ENCODE results near the gene CLCF1. TPM values are rescaled to one million over a fixed set of nuclear protein-coding genes. Genes with fewer than 3 reads are reported as not detected.

Gene CLCF1
- total and polyA plus RNA-seq, 2 donors from 2014 or later = 5.7 to 15.8 TPM

GRCh38 chr11:67409781-67410368 lies 36.5 kb upstream of the CLCF1 start:
- Histone ChIP-seq H3K9me3 (ENCODE audit: control insufficient read depth in 2 of 3, insufficient read depth in 1 of 3, low read length in 3 of 3) (no peaks in the 10 kb centered on the region), H3K9ac (ENCODE audit: low read length in 3 of 3) (no peak overlapping the region), H3K27me3 (ENCODE audit: control insufficient read depth, insufficient read depth, low read length) (no peaks in the 10 kb centered on the region), H3K36me3 (ENCODE audit: control insufficient read depth in 2 of 3, insufficient read depth in 3 of 3, low read length in 3 of 3) (no peaks in the 10 kb centered on the region), H3K4me1 (ENCODE audit: control insufficient read depth in 2 of 3, insufficient read depth in 2 of 3, low read depth in 1 of 3, low read length in 3 of 3) (no peaks in the 10 kb centered on the region), H3K4me3 (ENCODE audit: low read length in 3 of 3) (no peak overlapping the region), H3K27ac (ENCODE audit: low read depth in 2 of 2, low read length in 2 of 2) (no peak overlapping the region)
- FAIRE-seq (no peak), DNase-seq (no peak)
- intact Hi-C loops (cut with DNase I) = no loop called here
- TF ChIP-seq, protein P1, sequence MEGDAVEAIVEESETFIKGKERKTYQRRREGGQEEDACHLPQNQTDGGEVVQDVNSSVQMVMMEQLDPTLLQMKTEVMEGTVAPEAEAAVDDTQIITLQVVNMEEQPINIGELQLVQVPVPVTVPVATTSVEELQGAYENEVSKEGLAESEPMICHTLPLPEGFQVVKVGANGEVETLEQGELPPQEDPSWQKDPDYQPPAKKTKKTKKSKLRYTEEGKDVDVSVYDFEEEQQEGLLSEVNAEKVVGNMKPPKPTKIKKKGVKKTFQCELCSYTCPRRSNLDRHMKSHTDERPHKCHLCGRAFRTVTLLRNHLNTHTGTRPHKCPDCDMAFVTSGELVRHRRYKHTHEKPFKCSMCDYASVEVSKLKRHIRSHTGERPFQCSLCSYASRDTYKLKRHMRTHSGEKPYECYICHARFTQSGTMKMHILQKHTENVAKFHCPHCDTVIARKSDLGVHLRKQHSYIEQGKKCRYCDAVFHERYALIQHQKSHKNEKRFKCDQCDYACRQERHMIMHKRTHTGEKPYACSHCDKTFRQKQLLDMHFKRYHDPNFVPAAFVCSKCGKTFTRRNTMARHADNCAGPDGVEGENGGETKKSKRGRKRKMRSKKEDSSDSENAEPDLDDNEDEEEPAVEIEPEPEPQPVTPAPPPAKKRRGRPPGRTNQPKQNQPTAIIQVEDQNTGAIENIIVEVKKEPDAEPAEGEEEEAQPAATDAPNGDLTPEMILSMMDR (IDR thresholded peaks at IDR 0.05; ENCODE audit: borderline replicate concordance, extremely low read depth, insufficient read depth) = no peak

DNA sequence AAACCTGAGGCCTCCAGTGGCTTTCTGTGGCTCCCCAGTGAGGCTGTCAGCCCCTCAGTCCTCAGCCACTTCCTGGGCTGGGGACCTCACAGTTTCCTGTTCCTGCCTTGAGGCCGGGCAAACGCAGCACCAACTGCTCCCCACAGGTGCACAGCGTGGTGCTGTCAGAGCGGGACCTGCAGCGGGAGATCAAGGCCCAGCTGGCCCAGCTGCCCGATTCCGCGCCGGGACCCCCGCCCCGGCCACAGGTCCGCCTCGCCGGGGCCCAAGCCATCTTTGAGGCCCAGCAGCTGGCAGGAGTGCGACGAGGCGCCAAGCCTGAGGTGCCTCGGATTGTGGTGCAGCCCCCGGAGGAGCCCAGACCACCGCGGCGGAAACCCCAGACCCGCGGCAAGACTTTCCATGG lies 35.9 kb upstream of the CLCF1 start:
- no peak for FAIRE-seq
- Histone ChIP-seq H3K4me1 (ENCODE audit: control insufficient read depth in 2 of 3, insufficient read depth in 2 of 3, low read depth in 1 of 3, low read length in 3 of 3) (no peaks in the 10 kb centered on the region), H3K36me3 (ENCODE audit: control insufficient read depth in 2 of 3, insufficient read depth in 3 of 3, low read length in 3 of 3) (no peaks in the 10 kb centered on the region), H3K27me3 (ENCODE audit: control insufficient read depth, insufficient read depth, low read length) (no peaks in the 10 kb centered on the region), H3K9ac (ENCODE audit: low read length in 3 of 3) (no peak overlapping the region), H3K9me3 (ENCODE audit: control insufficient read depth in 2 of 3, insufficient read depth in 1 of 3, low read length in 3 of 3) (no peaks in the 10 kb centered on the region), H3K27ac (ENCODE audit: low read depth in 2 of 2, low read length in 2 of 2) (no peak overlapping the region), H3K4me3 (ENCODE audit: low read length in 3 of 3) (no peak overlapping the region)
- peak in 1 of 5 donors; percentile 85 for DNase-seq
- intact Hi-C loops (cut with DNase I) = no loop called here
- TF ChIP-seq, protein P1 (IDR thresholded peaks at IDR 0.05; ENCODE audit: borderline replicate concordance, extremely low read depth, insufficient read depth) = no peak

- Histone ChIP-seq H3K9me3 (ENCODE audit: control insufficient read depth in 2 of 3, insufficient read depth in 1 of 3, low read length in 3 of 3) (no peaks in the 10 kb centered on the region), H3K27me3 (ENCODE audit: control insufficient read depth, insufficient read depth, low read length) (no peaks in the 10 kb centered on the region), H3K4me1 (ENCODE audit: control insufficient read depth in 2 of 3, insufficient read depth in 2 of 3, low read depth in 1 of 3, low read length in 3 of 3) (no peaks in the 10 kb centered on the region), H3K36me3 (ENCODE audit: control insufficient read depth in 2 of 3, insufficient read depth in 3 of 3, low read length in 3 of 3) (no peaks in the 10 kb centered on the region), H3K4me3 (ENCODE audit: low read length in 3 of 3) (no peak overlapping the region), H3K27ac (ENCODE audit: low read depth in 2 of 2, low read length in 2 of 2) (no peak overlapping the region), H3K9ac (ENCODE audit: low read length in 3 of 3) (no peak overlapping the region)
- DNase-seq (no peak), FAIRE-seq (no peak)
- TF ChIP-seq, protein P1 (IDR thresholded peaks at IDR 0.05; ENCODE audit: borderline replicate concordance, extremely low read depth, insufficient read depth) = no peak
- intact Hi-C loops (cut with DNase I) = no loop called here
Observed at GRCh38 chr11:67408437-67409200, 35.2 kb upstream of the CLCF1 start.
